ENCODE data around the gene TOMM6.

DNA sequence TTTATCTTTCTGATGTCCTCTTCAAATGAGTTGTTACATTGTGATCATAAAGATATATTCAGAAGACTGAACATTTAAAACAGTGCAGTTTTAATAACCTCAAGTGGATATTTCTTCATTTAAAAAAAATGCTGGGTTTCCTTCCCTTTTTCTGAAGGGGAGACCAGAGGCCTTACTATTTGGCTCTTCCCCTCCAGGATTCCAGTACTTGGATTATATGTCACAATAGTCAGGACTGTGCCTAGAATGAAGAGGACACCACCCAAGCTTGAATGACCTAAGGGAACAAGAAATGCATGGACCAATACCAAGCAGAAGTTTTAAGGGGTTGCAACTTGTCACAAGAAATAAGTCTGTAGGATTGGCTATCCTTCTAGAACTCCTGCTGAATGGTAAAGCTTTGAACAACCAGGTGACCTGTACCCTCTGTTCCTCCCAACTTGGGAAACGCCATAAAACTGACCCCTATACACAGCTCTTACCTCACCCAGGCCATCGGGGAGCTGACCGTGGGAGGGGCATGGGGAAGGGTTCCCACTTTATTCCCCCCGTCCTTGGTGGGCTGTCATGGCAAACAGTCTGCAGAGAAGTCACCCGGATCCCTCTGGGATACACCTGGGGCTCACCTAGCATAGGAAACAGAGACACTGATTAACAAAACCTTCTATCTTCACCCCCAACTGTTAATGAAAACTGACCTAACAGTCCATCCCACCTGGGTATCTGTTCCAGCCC lies 9.8 kb upstream of the TOMM6 start:
- TF ChIP-seq CTCF (conservative IDR thresholded peaks at IDR 0.05; ENCODE audit: low read depth, low read length) (no peak), EZH2 (IDR thresholded peaks at IDR 0.05; ENCODE audit: borderline replicate concordance, low read depth, low read length, poor library complexity, severe bottlenecking) (no peak)

All from A673 (cell line).